ENCODE data around the gene PCDHGA4.
"Not testable (repeated sequence)": the region's sequence is repeated elsewhere in the genome, so short reads cannot be mapped to it uniquely, and the experiment has no call there.

PCDHGA4 gene

DNA sequence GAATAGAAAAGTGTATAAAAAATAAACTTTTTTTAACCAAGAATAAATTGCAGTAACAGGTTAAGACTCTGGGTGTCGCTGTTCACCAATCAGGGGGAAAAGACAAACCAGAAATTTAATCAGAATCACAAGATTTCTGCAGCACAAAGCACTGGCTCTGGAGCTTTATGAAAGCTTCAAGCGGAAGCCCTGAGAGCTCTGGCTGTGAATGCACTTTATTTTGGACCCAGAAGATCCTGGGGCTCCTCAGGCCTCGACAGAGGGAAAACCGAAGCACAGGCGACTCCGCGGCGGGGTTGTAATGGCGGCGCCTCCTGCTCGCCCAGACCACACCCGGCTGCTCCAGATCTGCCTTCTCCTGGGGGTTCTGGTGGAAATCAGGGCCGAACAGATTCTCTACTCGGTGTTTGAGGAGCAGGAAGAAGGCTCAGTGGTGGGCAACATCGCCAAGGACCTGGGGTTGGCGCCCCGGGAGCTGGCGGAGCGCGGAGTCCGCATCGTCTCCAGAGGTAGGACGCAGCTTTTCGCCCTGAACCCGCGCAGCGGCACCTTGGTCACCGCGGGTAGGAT is at the start of gene PCDHGA4:
Gene PCDHGA4 (plus strand): TSS at position 122 of the 570 bp plus-strand sequence. CDS start 87 bp downstream, at position 209.
- DNase-seq (ENCODE audit: low spot score), result no peak

DNA sequence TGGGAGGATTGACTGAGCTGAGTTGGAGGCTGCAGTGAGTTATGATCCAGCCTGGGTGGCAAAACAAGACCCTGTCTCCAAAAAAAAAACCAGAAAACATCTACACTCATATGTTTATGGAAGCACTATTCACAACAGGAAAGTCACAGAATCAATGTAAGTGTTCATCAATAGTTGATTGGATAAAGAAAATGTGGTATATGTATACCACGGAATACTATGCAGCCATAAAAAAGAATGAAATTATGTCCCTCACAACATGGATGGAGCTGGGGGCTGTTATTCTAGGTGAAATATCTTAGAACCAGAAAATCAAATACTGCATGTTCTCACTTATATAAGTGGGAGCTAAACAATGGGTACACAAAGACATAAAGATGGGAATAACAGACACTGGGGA is 48.2 kb upstream of the PCDHGA4 start:
- DNase-seq (ENCODE audit: low spot score), result no peak

DNA sequence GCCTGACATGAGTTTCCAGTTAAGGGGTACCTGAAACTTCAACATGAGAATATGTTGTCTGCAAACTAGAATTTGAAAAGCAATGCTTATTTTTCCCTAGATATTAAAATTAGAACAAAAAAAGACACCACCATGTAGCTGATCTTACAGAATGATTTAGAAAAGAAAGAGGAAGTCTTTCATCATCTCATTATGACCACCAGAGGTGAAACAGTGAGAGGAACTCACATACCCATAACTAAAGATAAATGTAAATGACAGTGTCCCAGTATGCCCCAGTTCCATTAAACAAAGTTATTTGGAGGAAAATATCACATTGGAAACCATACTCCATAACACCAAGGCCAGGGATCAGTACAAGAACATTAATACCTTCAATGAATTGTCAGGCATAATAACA is 41.1 kb upstream of the PCDHGA4 start:
- DNase-seq (ENCODE audit: low spot score), result no peak

DNA sequence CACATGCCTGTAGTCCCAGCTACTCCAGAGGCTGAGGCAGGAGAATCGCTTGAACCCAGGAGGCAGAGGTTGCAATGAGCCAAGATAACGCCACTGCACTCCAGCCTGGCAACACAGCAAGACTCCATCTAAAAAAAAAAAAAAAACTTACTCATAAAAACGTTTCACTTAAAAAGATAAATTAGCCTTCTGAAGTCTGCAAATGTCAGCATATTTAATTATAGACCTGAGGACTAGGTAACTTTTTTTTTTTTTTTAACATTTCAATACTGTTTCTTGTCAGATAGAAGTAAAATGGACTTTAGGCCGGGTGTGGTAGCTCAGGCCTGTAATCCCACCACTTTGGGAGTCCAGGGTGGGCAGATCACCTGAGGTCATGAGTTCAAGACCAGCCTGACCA is 37.9 kb upstream of the PCDHGA4 start:
- DNase-seq (ENCODE audit: low spot score), result not testable (repeated sequence)

DNA sequence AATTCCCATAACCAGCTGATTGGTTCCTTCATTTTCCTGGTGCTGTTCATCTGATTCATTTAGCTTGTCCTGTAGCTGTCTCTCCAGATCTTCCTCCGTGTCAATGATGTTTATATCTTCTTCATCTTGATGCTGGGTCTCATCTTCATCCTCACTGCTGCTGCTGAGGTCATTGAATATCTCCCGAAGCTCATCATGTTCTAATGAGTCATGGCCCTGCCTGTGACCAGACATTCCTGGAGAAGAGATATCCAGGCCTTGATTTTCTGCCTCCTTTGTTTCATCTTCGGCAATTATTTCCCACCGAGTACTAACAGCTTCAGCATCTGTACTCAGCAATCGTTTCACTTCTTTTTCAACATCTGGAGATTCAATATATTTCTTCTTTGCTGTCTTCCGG is 35.6 kb upstream of the PCDHGA4 start:
- DNase-seq (ENCODE audit: low spot score), result no peak

DNA sequence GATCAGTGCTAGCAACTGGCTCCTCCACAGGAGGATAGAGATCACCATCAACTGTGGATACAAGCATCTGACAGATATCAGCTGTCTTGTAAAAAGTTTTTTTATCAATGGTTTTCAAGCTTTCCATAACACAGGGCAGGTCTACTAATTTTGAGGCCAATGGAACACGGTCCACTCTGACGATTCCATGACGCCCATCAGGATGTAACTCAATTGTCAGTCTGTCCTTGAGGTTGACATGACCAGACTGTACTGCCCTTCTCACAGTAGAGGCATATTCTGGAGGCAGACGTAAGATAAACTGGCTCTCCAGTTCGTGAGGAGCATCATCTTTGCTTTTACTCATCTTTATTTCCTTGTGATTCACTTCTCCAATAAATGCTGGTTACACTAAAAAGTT is 35.1 kb upstream of the PCDHGA4 start:
- DNase-seq (ENCODE audit: low spot score), result no peak

DNA sequence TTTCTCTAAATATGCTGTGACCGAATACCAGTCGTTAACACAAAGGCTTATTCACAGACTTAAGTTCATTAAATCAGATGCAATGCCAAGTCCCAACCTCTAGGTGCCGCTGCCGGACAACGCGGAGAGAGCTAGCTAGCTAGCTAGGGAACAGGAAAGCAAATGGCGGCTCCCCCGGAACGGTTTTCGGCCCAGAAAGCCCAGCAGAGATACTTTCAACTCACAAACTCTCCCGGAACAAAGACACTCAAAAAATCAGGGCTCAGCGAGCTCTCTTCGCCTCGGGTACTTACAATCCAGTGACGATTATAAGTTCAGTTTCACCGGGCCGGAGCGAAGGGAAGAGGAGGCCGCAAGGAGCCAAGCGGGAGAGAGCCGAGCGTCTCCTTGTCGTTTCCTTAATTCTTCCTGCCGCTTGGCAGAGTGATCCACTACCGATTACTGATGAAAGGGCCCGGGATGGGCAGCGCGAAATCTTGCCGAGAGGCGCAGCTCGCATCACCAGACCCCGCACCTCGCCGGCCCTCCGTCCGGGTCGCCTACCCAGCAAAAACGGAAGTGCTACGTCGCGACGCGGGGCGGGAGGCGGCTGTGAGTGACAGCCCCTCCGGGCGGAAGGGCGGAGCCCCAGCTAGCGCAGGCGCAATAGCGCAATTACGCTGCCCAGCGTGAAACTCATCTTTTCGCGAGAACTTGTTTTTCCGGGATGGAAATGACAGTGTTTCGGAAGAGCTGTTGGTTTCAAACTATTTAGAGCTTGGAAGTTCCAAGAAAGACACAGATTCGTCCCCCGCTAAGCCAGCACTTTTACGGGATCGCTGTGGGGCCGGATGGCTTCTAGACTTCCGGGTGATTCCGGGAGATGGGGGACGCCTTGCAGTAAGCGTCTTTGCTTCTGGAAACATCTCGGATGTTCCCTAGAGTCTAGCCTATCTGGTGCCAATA is 34.3 kb upstream of the PCDHGA4 start, which contains the start of gene TAF7:
Gene TAF7 (minus strand): TSS at position 560 of the 945 bp plus-strand sequence. CDS start 740 bp downstream, outside the sequence.
- DNase-seq (ENCODE audit: low spot score), result peak; percentile 97

DNA sequence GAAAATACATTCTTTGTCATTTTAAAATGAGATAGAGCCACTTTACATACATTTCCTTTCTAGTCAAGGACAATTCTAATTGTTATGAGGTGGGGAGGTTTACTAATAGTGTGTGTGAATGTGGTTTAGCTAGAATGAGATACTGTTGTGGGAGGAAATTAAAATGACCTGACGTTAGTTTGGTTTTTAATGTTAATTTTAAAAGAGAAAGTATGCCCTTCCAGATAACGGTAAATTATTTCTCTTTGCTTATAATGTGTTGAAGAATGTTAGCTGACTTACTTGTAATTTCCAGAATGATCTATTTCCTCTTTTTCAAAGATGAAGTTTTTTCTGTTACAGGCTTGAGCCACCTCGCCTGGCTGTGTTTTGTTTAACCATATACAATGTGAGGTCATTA is 32.6 kb upstream of the PCDHGA4 start:
- DNase-seq (ENCODE audit: low spot score), result no peak

DNA sequence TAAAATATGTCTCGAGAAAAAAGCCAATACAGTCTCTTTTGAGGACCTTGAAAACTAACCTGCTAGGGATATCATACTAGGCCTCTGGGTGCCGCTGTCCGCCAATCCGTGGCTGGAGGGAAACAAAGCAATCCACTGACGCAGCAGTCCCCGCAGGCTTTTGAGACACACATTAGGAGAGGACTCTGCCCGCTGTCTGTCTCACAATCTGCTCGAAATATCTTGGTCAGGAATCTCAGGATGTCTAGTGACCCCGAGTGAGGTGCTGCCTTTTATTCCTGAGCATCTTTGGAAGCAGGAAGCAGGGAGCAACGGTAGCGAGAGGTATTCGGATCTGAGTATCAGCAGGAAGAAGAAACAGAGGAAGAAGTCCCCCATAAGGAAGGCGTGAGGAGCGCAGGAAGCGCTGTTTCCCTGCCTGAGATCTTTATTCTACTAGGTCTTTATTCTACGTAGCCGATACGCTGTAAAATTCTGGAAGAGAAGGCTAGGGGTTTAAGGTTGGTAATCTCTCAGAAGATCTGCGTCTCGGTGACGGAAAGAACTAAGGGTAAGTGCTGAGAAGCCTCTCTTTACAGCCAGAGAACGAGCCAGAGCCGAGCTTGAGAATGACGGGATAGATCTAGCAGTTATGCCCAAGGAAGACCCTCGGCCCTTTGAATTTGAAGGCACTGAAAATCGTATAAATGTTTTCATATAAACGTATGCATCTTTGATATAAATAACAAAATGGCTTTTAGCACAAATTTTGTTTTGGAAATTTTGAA is 28.6 kb upstream of the PCDHGA4 start:
- DNase-seq (ENCODE audit: low spot score), result peak; percentile 83

DNA sequence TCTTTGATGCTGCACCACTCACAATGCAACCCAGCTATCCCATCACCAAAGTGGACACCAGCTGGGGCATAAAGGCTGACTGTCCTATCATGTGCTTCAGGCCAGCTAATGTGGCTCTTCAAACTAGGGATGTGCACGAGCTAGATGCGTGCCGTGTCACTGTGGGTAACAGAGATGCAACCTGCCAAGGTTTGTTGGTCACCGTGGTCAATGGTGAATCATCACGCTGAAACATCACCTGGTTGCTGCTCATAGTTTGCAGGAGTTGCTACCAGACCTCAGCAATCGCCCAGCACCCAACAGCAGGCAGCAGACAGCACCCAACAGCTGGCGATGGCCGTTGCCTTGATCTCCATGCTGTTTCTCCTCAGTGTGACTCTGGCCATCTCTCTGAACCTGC is 26.6 kb upstream of the PCDHGA4 start:
- no peak for DNase-seq (ENCODE audit: low spot score)

DNA sequence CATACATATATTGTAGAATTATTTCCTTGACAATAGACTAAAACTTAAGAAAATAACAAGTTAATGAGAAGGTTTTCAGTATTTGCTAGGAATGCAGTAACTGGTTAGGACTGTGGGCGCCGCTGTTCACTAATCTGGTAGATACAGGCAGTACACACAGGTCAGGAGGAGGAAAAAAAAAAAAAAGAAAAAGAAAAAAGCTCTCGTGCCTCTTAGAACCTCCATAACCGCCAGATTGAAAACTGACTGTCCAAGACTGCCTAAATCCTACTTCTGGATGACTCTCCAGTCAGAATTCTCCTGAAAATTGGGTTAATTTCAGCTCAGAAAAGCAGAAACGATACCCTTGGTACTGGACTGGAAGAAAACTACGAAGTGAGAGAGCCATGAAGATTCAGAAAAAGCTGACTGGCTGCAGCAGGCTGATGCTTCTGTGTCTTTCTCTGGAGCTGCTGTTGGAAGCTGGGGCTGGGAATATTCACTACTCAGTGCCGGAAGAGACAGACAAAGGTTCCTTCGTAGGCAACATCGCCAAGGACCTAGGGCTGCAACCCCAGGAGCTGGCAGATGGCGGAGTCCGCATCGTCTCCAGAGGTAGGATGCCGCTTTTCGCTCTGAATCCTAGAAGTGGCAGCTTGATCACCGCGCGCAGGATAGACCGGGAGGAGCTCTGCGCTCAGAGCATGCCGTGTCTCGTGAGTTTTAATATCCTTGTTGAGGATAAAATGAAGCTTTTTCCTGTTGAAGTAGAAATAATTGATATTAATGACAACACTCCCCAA is 24.3 kb upstream of the PCDHGA4 start, which contains the start of gene PCDHGA1:
Gene PCDHGA1 (plus strand): TSS at position 216 of the 782 bp plus-strand sequence.
- DNase-seq (ENCODE audit: low spot score), result peak; percentile 67

DNA sequence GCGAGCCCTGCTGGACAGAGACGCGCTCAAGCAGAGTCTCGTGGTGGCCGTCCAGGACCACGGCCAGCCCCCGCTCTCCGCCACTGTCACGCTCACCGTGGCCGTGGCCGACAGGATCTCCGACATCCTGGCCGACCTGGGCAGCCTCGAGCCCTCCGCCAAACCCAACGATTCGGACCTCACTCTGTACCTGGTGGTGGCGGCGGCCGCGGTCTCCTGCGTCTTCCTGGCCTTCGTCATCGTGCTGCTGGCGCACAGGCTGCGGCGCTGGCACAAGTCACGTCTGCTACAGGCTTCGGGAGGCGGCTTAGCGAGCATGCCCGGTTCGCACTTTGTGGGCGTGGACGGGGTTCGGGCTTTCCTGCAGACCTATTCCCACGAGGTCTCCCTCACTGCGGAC is 22.2 kb upstream of the PCDHGA4 start:
- DNase-seq (ENCODE audit: low spot score), result not testable (repeated sequence)

DNA sequence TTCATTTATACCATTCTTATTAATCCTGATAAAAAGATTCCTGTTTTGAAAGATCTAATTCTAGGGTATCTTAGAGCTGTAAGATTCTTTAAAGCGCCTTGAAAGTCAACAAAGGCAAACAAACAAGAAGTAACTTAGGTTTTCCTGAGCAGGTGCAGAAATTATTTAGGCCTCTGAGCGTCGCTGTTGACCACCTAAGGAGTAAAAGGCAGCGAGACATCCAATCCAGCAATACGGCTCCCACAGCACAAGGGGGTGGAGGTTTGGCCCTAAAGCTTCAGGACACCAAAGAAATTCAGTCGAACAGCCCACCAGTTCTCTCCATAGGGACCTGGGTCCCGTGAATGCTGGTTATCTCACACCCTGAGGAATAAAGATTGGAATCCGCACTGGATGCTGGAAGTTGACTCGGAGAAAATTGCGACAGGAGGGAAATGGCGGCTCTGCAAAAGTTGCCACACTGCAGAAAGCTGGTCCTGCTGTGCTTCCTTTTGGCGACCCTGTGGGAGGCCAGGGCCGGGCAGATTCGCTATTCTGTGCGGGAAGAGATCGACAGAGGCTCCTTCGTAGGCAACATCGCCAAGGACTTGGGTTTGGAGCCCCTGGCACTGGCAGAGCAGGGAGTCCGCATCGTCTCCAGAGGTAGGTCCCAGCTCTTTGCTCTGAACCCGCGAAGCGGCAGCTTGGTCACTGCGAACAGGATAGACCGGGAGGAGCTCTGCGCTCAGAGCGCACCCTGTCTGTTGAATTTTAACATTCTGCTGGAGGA is 16.1 kb upstream of the PCDHGA4 start, which contains the start of gene PCDHGA2:
Gene PCDHGA2 (plus strand): TSS at position 223 of the 769 bp plus-strand sequence.
- peak; percentile 74 for DNase-seq (ENCODE audit: low spot score)

DNA sequence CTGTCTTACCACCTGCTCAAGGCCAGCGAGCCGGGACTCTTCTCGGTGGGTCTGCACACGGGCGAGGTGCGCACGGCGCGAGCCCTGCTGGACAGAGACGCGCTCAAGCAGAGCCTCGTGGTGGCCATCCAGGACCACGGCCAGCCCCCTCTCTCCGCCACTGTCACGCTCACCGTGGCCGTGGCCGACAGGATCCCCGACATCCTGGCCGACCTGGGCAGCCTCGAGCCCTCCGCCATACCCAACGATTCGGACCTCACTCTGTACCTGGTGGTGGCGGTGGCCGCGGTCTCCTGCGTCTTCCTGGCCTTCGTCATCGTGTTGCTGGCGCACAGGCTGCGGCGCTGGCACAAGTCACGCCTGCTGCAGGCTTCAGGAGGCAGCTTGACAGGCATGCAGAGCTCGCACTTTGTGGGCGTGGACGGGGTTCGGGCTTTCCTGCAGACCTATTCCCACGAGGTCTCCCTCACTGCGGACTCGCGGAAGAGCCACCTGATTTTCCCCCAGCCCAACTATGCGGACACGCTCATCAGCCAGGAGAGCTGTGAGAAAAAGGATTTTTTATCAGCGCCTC is 14.0 kb upstream of the PCDHGA4 start:
- not testable (repeated sequence) for DNase-seq (ENCODE audit: low spot score)

DNA sequence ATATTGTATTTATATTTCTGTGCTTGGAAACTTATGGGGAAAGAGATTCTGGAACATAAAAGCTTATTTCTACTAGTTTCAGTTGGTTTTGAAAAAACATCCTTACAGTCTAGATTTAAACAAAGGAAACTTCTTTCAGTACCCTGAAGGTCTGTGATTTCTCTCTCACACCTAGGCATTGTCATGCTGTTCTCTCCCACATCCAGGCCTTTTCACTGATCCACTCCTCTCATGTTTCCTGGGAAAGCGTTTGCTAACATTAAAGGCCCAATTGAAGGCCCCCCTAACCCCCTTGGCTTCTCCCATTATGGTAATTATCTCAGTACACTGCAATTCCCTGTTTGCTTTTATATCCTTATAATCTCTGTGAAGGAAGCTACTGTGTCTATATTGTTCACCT is 12.0 kb upstream of the PCDHGA4 start:
- DNase-seq (ENCODE audit: low spot score), result no peak

DNA sequence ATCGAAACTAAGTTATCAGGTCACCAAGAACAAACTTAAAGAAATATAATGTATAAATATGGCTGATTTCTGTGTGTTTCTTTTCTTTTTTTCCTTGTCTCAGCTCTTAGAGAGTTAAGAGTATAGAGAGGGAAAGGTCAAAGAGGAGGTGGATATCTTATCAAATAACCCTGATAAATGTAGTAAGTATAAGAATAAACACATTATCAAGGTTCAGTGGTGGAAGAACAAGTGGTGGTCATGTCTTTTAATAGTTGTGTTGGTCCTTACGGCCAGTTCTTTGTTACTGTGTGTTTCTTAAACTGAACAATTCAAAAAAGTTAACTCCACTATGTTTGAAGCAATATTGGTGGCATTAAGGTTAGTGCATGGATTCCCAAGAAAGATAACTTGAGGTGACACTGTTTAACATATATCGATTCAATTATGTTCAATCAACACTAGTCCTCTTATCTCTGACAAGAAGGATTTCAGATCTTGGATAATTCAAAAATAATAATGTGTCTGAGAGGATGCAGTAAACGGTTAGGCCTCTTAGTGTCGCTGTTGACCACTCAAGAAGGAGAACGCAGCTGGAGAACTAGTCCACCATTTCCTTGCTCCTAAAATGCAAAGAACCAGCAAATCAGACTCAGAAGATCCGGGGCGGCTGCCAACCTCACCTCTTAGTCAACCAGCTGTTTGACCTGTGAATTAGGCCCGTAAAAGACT is 11.4 kb upstream of the PCDHGA4 start, which contains the start of gene PCDHGA3:
Gene PCDHGA3 (plus strand): TSS at position 588 of the 711 bp plus-strand sequence. CDS start 205 bp downstream, outside the sequence.
- DNase-seq (ENCODE audit: low spot score), result peak; percentile 67

DNA sequence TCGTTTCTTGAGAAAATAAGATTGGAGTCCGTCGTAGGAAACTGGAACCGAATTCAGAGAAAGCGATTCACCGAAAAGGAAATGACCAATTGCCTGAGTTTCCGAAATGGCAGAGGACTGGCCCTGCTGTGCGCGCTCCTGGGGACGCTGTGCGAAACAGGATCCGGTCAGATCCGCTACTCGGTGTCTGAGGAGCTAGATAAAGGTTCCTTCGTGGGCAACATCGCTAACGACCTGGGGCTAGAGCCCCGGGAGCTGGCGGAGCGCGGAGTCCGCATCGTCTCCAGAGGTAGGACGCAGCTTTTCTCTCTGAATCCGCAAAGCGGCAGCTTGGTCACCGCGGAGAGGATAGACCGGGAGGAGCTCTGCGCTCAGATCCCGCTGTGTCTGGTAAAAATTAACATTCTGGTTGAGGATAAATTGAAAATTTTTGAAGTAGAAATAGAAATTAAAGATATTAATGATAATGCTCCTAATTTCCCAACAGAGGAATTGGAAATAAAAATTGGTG is 10.8 kb upstream of the PCDHGA4 start:
- DNase-seq (ENCODE audit: low spot score), result no peak

DNA sequence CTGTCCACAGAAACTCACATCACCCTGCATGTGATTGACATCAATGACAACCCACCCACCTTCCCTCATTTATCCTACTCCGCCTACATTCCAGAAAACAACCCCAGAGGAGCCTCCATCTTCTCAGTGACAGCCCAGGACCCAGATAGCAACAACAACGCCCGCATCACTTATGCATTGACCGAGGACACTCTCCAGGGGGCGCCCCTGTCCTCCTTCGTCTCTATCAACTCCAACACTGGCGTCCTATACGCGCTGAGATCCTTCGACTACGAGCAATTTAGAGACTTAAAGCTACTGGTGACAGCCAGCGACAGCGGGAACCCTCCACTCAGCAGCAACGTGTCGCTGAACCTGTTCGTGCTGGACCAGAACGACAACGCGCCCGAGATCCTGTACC is 9.5 kb upstream of the PCDHGA4 start:
- DNase-seq (ENCODE audit: low spot score), result no peak

DNA sequence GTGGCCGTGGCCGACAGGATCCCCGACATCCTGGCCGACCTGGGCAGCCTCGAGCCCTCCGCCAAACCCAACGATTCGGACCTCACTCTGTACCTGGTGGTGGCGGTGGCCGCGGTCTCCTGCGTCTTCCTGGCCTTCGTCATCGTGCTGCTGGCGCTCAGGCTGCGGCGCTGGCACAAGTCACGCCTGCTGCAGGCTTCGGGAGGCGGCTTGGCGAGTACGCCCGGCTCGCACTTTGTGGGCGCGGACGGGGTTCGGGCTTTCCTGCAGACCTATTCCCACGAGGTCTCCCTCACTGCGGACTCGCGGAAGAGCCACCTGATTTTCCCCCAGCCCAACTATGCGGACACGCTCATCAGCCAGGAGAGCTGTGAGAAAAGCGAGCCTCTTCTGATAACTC is 8.8 kb upstream of the PCDHGA4 start:
- DNase-seq (ENCODE audit: low spot score), result not testable (repeated sequence)

Data from AG08396 (cell line).